SU-DHL-6 (cell line): ENCODE data around the gene PLXNB2.

Source experiments
- CTCF ChIP-seq: fragments of 200-600 bp; sonication (generic); IDR thresholded peaks from one replicate; pipeline ENCODE4 v1.5.1; 2017; ENCODE audit warnings: antibody characterized with exemption, mild to moderate bottlenecking, low read length, moderate library complexity; ENCODE audit not compliant: insufficient read depth, poor library complexity, severe bottlenecking
- EZH2phosphoT487 ChIP-seq: fragments of 200-600 bp; sonication (generic), shearing (Covaris generic); conservative IDR thresholded peaks from 2 replicates; pipeline ENCODE4 v1.6.1; 2018; ENCODE audit warnings: mild to moderate bottlenecking, antibody characterized with exemption, low read length, moderate library complexity, mixed read lengths

GRCh38 chr22:50245214-50246072 is 62.0 kb downstream of the PLXNB2 start:
- TF ChIP-seq CTCF (no peak), EZH2phosphoT487 (no peak)
